Liver (tissue), 9 donors: ENCODE results near the gene SNX6. TPM values are rescaled to one million over a fixed set of nuclear protein-coding genes. Genes with fewer than 3 reads are reported as not detected.
"Not testable (repeated sequence)": the region's sequence is repeated elsewhere in the genome, so short reads cannot be mapped to it uniquely, and the experiment has no call there.

Experiments
- DNase-seq: peaks from one replicate; pipeline ENCODE4 v3.0.0-alpha.2; 2017; ENCODE audit warnings: low spot score
- H3K27ac ChIP-seq, 2 donors: one replicate each; pipeline ENCODE4 v1.7.0; 2013; ENCODE audit warnings: inconsistent platforms in 2 of 2, low read length in 2 of 2, control low read depth in 1 of 2, low read depth in 1 of 2, mild to moderate bottlenecking in 1 of 2
- H3K27me3 ChIP-seq, 4 donors: one replicate each; pipeline versions ENCODE4 v1.6.1 to v1.7.0; 2013; ENCODE audit warnings: low read length in 3 of 4, inconsistent platforms in 1 of 4, mild to moderate bottlenecking in 1 of 4, moderate library complexity in 1 of 4; ENCODE audit not compliant: control insufficient read depth in 4 of 4, insufficient read depth in 4 of 4
- H3K36me3 ChIP-seq, 4 donors: one replicate each; pipeline versions ENCODE4 v1.6.1 to v1.7.0; 2013; ENCODE audit warnings: low read length in 3 of 4, mild to moderate bottlenecking in 3 of 4, low read depth in 1 of 4, moderate library complexity in 1 of 4; ENCODE audit not compliant: control insufficient read depth in 4 of 4, insufficient read depth in 3 of 4
- H3K4me1 ChIP-seq, 4 donors: one replicate each; pipeline versions ENCODE4 v1.6.1 to v1.7.0; 2013; ENCODE audit warnings: low read length in 3 of 4, mild to moderate bottlenecking in 3 of 4, moderate library complexity in 1 of 4; ENCODE audit not compliant: control insufficient read depth in 4 of 4, insufficient read depth in 4 of 4
- H3K4me3 ChIP-seq, 3 donors: one replicate each; pipeline versions ENCODE4 v1.6.1 to v1.7.0; 2013; ENCODE audit warnings: low read length in 3 of 3, control low read depth in 1 of 3, low read depth in 1 of 3, mild to moderate bottlenecking in 1 of 3
- H3K9ac ChIP-seq, 2 donors: one replicate each; pipeline ENCODE4 v1.7.0; 2013; ENCODE audit warnings: low read length in 2 of 2, mild to moderate bottlenecking in 2 of 2, moderate library complexity in 2 of 2, control low read depth in 1 of 2, low read depth in 1 of 2
- H3K9me3 ChIP-seq, 4 donors: one replicate each; pipeline versions ENCODE4 v1.6.1 to v1.7.0; 2013; ENCODE audit warnings: low read length in 3 of 4; ENCODE audit not compliant: control insufficient read depth in 4 of 4
- ATF3 ChIP-seq: IDR thresholded peaks from 2 replicates; pipeline ENCODE4 v1.6.1; 2016; ENCODE audit warnings: antibody characterized with exemption
- EGR1 ChIP-seq, 2 donors: IDR thresholded peaks; 2 replicates each; pipeline ENCODE4 v1.6.1; 2016 to 2018; ENCODE audit warnings: antibody characterized with exemption in 2 of 2, low read depth in 2 of 2
- FOXA1 ChIP-seq: IDR thresholded peaks from 2 replicates; pipeline ENCODE4 v1.6.1; 2016; ENCODE audit warnings: antibody characterized with exemption
- FOXA2 ChIP-seq: IDR thresholded peaks from 2 replicates; pipeline ENCODE4 v1.6.1; 2016; ENCODE audit warnings: antibody characterized with exemption
- GABPA ChIP-seq, 2 donors: IDR thresholded peaks in 1 of 2; conservative IDR thresholded peaks in 1 of 2; 2 replicates each; pipeline ENCODE4 v1.6.1; 2016; ENCODE audit warnings: antibody characterized with exemption in 2 of 2, mild to moderate bottlenecking in 1 of 2, moderate library complexity in 1 of 2
- HNF4A ChIP-seq, 2 donors: conservative IDR thresholded peaks; 2 replicates each; pipeline ENCODE4 v1.6.1; 2016; ENCODE audit warnings: antibody characterized with exemption in 2 of 2, mild to moderate bottlenecking in 2 of 2
- HNF4G ChIP-seq: IDR thresholded peaks from 2 replicates; pipeline ENCODE4 v1.6.1; 2016; ENCODE audit warnings: antibody characterized with exemption
- JUND ChIP-seq, 2 donors: IDR thresholded peaks; 2 replicates each; pipeline ENCODE4 v1.6.1; 2016; ENCODE audit warnings: antibody characterized with exemption in 2 of 2
- NR2F2 ChIP-seq: IDR thresholded peaks from 2 replicates; pipeline ENCODE4 v1.6.1; 2016; ENCODE audit warnings: antibody characterized with exemption
- RAD21 ChIP-seq, 2 donors: IDR thresholded peaks; 2 replicates each; pipeline ENCODE4 v1.6.1; 2016; ENCODE audit warnings: antibody characterized with exemption in 2 of 2, mild to moderate bottlenecking in 2 of 2
- RXRA ChIP-seq, 2 donors: IDR thresholded peaks; 2 replicates each; pipeline ENCODE4 v1.6.1; 2017 to 2018; ENCODE audit warnings: antibody characterized with exemption in 2 of 2, mild to moderate bottlenecking in 1 of 2
- SP1 ChIP-seq: IDR thresholded peaks from 2 replicates; pipeline ENCODE4 v1.6.1; 2018; ENCODE audit warnings: antibody characterized with exemption, mild to moderate bottlenecking
- TAF1 ChIP-seq: conservative IDR thresholded peaks from 2 replicates; pipeline ENCODE4 v1.6.1; 2016; ENCODE audit warnings: antibody characterized with exemption, mild to moderate bottlenecking
- YY1 ChIP-seq: IDR thresholded peaks from 2 replicates; pipeline ENCODE4 v1.6.1; 2016; ENCODE audit warnings: antibody characterized with exemption, mild to moderate bottlenecking
- WGBS: extraction: QIAGEN DNeasy Blood & Tissue Kit; methylation state at CpG from one replicate; pipeline ENCODE4 v1.1.7; 2013; 5-methylcytosine and 5-hydroxymethylcytosine counted together
- polyA plus RNA-seq, 2 donors: library from polyadenylated mRNA; stranded (reverse) in 1 of 2; unstranded in 1 of 2; fragments of 200-250 nt in 1 of 2; fragments of >200 nt in 1 of 2; fragmentation: Nextera tagmentation in 1 of 2; extraction: Ambion mirVana in 1 of 2; gene quantifications; one replicate each; pipeline versions ENCODE4 v1.2.1 to v1.2.3, GENCODE V29; 2013 to 2015
- total RNA-seq, 2 donors: library from RNA; depleted of rRNA; stranded (reverse); fragments of >200 nt; gene quantifications; one replicate each; pipeline ENCODE4 v1.2.3, GENCODE V29; 2014
- TF ChIP-seq, protein P1 (sequence below): IDR thresholded peaks from 2 replicates; pipeline ENCODE4 v1.6.1; 2016; ENCODE audit warnings: antibody characterized with exemption, mild to moderate bottlenecking
- TF ChIP-seq, protein P2 (sequence below): IDR thresholded peaks from 2 replicates; pipeline ENCODE4 v1.6.1; 2016; ENCODE audit warnings: antibody characterized with exemption
- TF ChIP-seq, protein P3 (sequence below): fragments of 150-350 bp; IDR thresholded peaks from 2 replicates; pipeline ENCODE4 v1.5.1; 2017; ENCODE audit warnings: improper control_type of control experiment, low read depth, low read length; ENCODE audit not compliant: missing input control
- TF ChIP-seq, protein P4 (sequence below): IDR thresholded peaks from 2 replicates; pipeline ENCODE4 v1.6.1; 2016; ENCODE audit warnings: antibody characterized with exemption
- donor health status: healthy.
- donor health status: healthy.
- donor health status: healthy.
- donor health status: healthy.
- donor health status: healthy.

SNX6 gene
- total and polyA plus RNA-seq, 4 donors: 23.5 to 62.2 (median 42.0) TPM

DNA sequence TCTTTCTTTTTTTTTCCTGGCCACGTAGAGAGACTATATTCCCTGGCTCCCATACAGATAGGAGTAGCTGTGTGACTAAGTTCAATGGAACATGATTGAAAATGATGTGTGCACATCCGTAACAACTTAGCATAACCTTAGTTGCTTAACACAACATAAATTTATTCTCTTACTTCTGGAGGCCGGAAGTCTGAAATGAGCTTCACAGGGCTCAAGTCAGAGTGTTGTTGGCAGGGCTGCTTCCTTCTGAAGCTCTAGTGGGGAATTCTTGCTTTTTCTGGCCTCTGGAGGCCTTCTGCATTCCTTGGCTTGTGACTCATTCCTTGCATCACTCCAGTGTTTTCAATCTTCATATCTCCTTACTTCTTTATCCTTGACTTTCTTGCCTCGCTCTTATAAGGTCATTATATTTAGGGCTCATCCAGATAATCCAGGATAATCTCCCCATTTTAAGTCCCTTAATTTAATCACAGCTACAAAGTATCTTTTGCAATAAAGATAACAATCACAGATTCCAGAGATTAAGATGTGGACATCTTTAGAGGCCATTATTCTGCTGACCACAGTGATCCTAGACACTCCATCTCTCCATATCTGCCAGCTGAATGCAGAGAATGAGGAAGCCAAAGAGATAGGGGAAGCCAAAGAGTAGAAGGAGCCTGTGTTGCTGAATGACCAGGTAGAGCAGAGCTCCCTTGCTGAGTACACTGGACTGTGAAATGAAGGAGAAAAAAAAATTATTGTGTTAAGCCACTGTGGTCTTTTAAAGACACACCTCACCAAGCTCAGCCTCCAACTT lies 21.0 kb upstream of the SNX6 start:
- H3K36me3 ChIP-seq: no peaks in the 10 kb centered on the region
- 86% methylated on average over 4 of the region's 4 CpGs for WGBS
- no peak overlapping the region for H3K9ac ChIP-seq
- no peaks in the 10 kb centered on the region for H3K4me1 ChIP-seq
- TF ChIP-seq, protein P1, sequence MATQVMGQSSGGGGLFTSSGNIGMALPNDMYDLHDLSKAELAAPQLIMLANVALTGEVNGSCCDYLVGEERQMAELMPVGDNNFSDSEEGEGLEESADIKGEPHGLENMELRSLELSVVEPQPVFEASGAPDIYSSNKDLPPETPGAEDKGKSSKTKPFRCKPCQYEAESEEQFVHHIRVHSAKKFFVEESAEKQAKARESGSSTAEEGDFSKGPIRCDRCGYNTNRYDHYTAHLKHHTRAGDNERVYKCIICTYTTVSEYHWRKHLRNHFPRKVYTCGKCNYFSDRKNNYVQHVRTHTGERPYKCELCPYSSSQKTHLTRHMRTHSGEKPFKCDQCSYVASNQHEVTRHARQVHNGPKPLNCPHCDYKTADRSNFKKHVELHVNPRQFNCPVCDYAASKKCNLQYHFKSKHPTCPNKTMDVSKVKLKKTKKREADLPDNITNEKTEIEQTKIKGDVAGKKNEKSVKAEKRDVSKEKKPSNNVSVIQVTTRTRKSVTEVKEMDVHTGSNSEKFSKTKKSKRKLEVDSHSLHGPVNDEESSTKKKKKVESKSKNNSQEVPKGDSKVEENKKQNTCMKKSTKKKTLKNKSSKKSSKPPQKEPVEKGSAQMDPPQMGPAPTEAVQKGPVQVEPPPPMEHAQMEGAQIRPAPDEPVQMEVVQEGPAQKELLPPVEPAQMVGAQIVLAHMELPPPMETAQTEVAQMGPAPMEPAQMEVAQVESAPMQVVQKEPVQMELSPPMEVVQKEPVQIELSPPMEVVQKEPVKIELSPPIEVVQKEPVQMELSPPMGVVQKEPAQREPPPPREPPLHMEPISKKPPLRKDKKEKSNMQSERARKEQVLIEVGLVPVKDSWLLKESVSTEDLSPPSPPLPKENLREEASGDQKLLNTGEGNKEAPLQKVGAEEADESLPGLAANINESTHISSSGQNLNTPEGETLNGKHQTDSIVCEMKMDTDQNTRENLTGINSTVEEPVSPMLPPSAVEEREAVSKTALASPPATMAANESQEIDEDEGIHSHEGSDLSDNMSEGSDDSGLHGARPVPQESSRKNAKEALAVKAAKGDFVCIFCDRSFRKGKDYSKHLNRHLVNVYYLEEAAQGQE: no peak
- TF ChIP-seq HNF4A (conservative IDR thresholded peaks at IDR 0.05): no peak
- no peak for TF ChIP-seq NR2F2
- TF ChIP-seq HNF4G: no peak
- no peak for TF ChIP-seq YY1
- no peak for TF ChIP-seq RAD21 (IDR thresholded peaks at IDR 0.05)
- TF ChIP-seq, protein P2, sequence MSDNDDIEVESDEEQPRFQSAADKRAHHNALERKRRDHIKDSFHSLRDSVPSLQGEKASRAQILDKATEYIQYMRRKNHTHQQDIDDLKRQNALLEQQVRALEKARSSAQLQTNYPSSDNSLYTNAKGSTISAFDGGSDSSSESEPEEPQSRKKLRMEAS: no peak
- no peak for TF ChIP-seq EGR1 (IDR thresholded peaks at IDR 0.05; ENCODE audit: low read depth in 2 of 2)
- no peak for TF ChIP-seq ATF3
- TF ChIP-seq FOXA1: no peak
- no peaks in the 10 kb centered on the region for H3K27me3 ChIP-seq
- DNase-seq: no peak
- H3K9me3 ChIP-seq: no peaks in the 10 kb centered on the region
- H3K27ac ChIP-seq: no peak overlapping the region
- H3K4me3 ChIP-seq: no peak overlapping the region

DNA sequence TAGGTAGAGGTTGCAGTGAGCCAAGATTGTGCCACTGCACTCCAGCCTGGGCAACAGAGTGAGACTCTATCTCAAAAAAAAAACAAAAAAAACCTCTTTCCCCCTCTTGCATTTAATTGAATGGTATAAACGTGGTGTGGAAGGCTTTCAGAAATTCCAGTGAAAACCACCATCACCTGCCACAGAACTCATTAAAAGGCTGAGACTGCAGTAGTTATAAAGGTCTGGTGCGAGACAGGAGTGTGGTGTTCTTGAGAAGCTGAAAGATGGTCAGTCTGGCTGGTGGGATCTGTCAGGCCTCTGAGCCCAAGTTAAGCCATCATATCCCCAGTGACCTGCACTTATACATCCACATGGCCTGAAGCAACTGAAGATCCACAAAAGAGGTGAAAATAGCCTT lies 20.1 kb upstream of the SNX6 start:
- not testable (repeated sequence) for H3K9ac ChIP-seq, H3K4me3 ChIP-seq, H3K27ac ChIP-seq, H3K36me3 ChIP-seq, H3K9me3 ChIP-seq, H3K4me1 ChIP-seq, H3K27me3 ChIP-seq, DNase-seq
- 87% methylated on average over 2 of the region's 2 CpGs for WGBS

- H3K36me3 ChIP-seq: no peaks in the 10 kb centered on the region
- TF ChIP-seq NR2F2 (no peak), RXRA (IDR thresholded peaks at IDR 0.05) (no peak), JUND (IDR thresholded peaks at IDR 0.05) (no peak), GABPA (IDR thresholded peaks at IDR 0.05 in 1 of 2, conservative IDR thresholded peaks at IDR 0.05 in 1 of 2) (no peak), SP1 (no peak), ATF3 (no peak), FOXA1 (no peak), FOXA2 (no peak), RAD21 (IDR thresholded peaks at IDR 0.05) (no peak), TAF1 (no peak)
- TF ChIP-seq, protein P3, sequence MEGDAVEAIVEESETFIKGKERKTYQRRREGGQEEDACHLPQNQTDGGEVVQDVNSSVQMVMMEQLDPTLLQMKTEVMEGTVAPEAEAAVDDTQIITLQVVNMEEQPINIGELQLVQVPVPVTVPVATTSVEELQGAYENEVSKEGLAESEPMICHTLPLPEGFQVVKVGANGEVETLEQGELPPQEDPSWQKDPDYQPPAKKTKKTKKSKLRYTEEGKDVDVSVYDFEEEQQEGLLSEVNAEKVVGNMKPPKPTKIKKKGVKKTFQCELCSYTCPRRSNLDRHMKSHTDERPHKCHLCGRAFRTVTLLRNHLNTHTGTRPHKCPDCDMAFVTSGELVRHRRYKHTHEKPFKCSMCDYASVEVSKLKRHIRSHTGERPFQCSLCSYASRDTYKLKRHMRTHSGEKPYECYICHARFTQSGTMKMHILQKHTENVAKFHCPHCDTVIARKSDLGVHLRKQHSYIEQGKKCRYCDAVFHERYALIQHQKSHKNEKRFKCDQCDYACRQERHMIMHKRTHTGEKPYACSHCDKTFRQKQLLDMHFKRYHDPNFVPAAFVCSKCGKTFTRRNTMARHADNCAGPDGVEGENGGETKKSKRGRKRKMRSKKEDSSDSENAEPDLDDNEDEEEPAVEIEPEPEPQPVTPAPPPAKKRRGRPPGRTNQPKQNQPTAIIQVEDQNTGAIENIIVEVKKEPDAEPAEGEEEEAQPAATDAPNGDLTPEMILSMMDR: no peak
- TF ChIP-seq, protein P4, sequence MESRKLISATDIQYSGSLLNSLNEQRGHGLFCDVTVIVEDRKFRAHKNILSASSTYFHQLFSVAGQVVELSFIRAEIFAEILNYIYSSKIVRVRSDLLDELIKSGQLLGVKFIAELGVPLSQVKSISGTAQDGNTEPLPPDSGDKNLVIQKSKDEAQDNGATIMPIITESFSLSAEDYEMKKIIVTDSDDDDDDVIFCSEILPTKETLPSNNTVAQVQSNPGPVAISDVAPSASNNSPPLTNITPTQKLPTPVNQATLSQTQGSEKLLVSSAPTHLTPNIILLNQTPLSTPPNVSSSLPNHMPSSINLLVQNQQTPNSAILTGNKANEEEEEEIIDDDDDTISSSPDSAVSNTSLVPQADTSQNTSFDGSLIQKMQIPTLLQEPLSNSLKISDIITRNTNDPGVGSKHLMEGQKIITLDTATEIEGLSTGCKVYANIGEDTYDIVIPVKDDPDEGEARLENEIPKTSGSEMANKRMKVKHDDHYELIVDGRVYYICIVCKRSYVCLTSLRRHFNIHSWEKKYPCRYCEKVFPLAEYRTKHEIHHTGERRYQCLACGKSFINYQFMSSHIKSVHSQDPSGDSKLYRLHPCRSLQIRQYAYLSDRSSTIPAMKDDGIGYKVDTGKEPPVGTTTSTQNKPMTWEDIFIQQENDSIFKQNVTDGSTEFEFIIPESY: no peak
- TF ChIP-seq, protein P2: no peak
- no peak overlapping the region for H3K27ac ChIP-seq
- H3K9me3 ChIP-seq: no peaks in the 10 kb centered on the region
- no peak overlapping the region for H3K4me3 ChIP-seq
- no peaks in the 10 kb centered on the region for H3K4me1 ChIP-seq
- no peaks in the 10 kb centered on the region for H3K27me3 ChIP-seq
- no peak for DNase-seq
- no peak overlapping the region for H3K9ac ChIP-seq
Measured at GRCh38 chr14:34649344-34649743, 19.4 kb upstream of the SNX6 start.
